GM12878 (cell line): ENCODE measurements around the gene CCDC177. TPM values are rescaled to one million over a fixed set of nuclear protein-coding genes. Genes with fewer than 3 reads are reported as not detected.

Experiments used
- ATAC-seq: fragments of 200-7000 bp; cut with Tn5 transposase; 3 replicates; pipeline ENCODE4 v1.9.1; 2020; ENCODE audit warnings: mild to moderate bottlenecking, moderate library complexity
- BruUV-seq: library from RNA; stranded (reverse); fragments of 400-500 nt; replicated peaks from 2 replicates; lab custom pipeline; 2021; lab: Mats Ljungman, UMichigan
- CTCF ChIA-PET: fragments of 300-600 bp; sonication (Branson Sonifier 250); formaldehyde crosslinking; extraction: SDS; loops from one replicate; lab custom pipeline; 2021; ENCODE audit warnings: inconsistent platforms; lab: Yijun Ruan, JAX
- POLR2A ChIA-PET: fragments of 350-600 bp; formaldehyde crosslinking; extraction: SDS; loops from one replicate; lab custom pipeline; 2021; ENCODE audit warnings: inconsistent platforms; lab: Charles Lee
- RAD21 ChIA-PET: fragments of 300-600 bp; sonication (Branson Sonifier 250); formaldehyde crosslinking; loops from one replicate; lab custom pipeline; 2023; ENCODE audit warnings: antibody characterized with exemption; ENCODE audit not compliant: unreplicated experiment; lab: Charles Lee
- SMC1A ChIA-PET: fragments of 300-600 bp; sonication (Branson Sonifier 250); formaldehyde crosslinking; loops from one replicate; lab custom pipeline; 2023; ENCODE audit not compliant: unreplicated experiment, uncharacterized antibody; lab: Charles Lee
- DNase-seq: peaks from one replicate; pipeline ENCODE4 v3.0.0-alpha.2; 2011; ENCODE audit warnings: low read depth, low spot score
- FAIRE-seq: peaks from 3 replicates; lab custom pipeline; 2011; peaks lifted over from hg19 to GRCh38; lab: Jason Lieb, UNC
- H2AFZ ChIP-seq: 2 replicates; pipeline ENCODE4 v1.6.0; 2011; ENCODE audit warnings: low read depth, low read length, control low read depth; ENCODE audit not compliant: control insufficient read depth
- H3K27ac ChIP-seq: 2 replicates; pipeline ENCODE4 v1.5.1; 2011; ENCODE audit warnings: control low read depth; ENCODE audit not compliant: control insufficient read depth, insufficient read depth
- H3K27me3 ChIP-seq, 2 experiments: replicated peaks in 1 of 2; 2 replicates each; pipeline versions ENCODE4 v1.6.0 to v1.6.1; 2011; ENCODE audit warnings: low read length in 1 of 2; ENCODE audit not compliant: control insufficient read depth in 2 of 2, insufficient read depth in 2 of 2
- H3K36me3 ChIP-seq, 2 experiments: 2 replicates each; pipeline ENCODE4 v1.5.1; 2011; ENCODE audit warnings: low read length in 1 of 2; ENCODE audit not compliant: control insufficient read depth in 2 of 2, insufficient read depth in 2 of 2
- H3K4me1 ChIP-seq: 2 replicates; pipeline ENCODE4 v1.6.1; 2011; ENCODE audit warnings: mild to moderate bottlenecking, low read length, moderate library complexity, mixed read lengths; ENCODE audit not compliant: control insufficient read depth, insufficient read depth
- H3K4me2 ChIP-seq: 2 replicates; pipeline ENCODE4 v1.6.0; 2011; ENCODE audit warnings: control low read depth; ENCODE audit not compliant: control insufficient read depth, insufficient read depth
- H3K4me3 ChIP-seq: fragments of 200-600 bp; sonication (generic); 2 replicates; pipeline ENCODE4 v1.5.1; 2016
- H3K79me2 ChIP-seq: 2 replicates; pipeline ENCODE4 v1.6.0; 2011; ENCODE audit warnings: low read length; ENCODE audit not compliant: control insufficient read depth, insufficient read depth
- H3K9ac ChIP-seq: 2 replicates; pipeline ENCODE4 v1.8.0; 2011; ENCODE audit warnings: low read length, control low read depth, mixed read lengths; ENCODE audit not compliant: control insufficient read depth, insufficient read depth
- H3K9me3 ChIP-seq: replicated peaks from 3 replicates; pipeline ENCODE4 v1.5.1; 2011; ENCODE audit warnings: mild to moderate bottlenecking, low read length; ENCODE audit not compliant: control insufficient read depth, insufficient read depth
- H4K20me1 ChIP-seq: 2 replicates; pipeline ENCODE4 v1.6.0; 2011; ENCODE audit not compliant: control insufficient read depth, insufficient read depth
- CBX3 ChIP-seq: fragments of 200-600 bp; sonication (generic); IDR thresholded peaks from 2 replicates; pipeline ENCODE4 v1.6.1; 2016; ENCODE audit warnings: low read depth, borderline replicate concordance
- JUNB ChIP-seq: IDR thresholded peaks from 2 replicates; pipeline ENCODE4 v1.6.1; 2016; ENCODE audit warnings: antibody characterized with exemption, mild to moderate bottlenecking
- NFXL1 ChIP-seq: fragments of 450-650 bp; IDR thresholded peaks from 2 replicates; pipeline ENCODE4 v1.6.1; 2017; ENCODE audit warnings: antibody characterized with exemption, mild to moderate bottlenecking, borderline replicate concordance
- NFYB ChIP-seq: IDR thresholded peaks from 2 replicates; pipeline ENCODE4 v1.6.1; 2011; ENCODE audit warnings: low read depth, mild to moderate bottlenecking, low read length, improper control_type of control experiment, moderate library complexity; ENCODE audit not compliant: insufficient read depth
- NR2C2 ChIP-seq: IDR thresholded peaks from 2 replicates; pipeline ENCODE4 v1.6.1; 2011; ENCODE audit warnings: borderline replicate concordance, low read depth; ENCODE audit not compliant: control insufficient read depth, insufficient read length
- NR2F1 ChIP-seq: fragments of 450-650 bp; conservative IDR thresholded peaks from 2 replicates; pipeline ENCODE4 v1.6.1; 2017; ENCODE audit warnings: mild to moderate bottlenecking
- POLR2AphosphoS2 ChIP-seq: IDR thresholded peaks from 2 replicates; pipeline ENCODE4 v1.6.1; 2011; ENCODE audit warnings: low read depth, mild to moderate bottlenecking, low read length, improper control_type of control experiment, moderate library complexity
- POLR2AphosphoS5 ChIP-seq: IDR thresholded peaks from 2 replicates; pipeline ENCODE4 v1.6.1; 2011; ENCODE audit warnings: mild to moderate bottlenecking, low read length, inconsistent platforms
- RAD51 ChIP-seq: fragments of 450-650 bp; IDR thresholded peaks from 2 replicates; pipeline ENCODE4 v1.6.1; 2016; ENCODE audit warnings: moderate library complexity, mild to moderate bottlenecking, inconsistent platforms
- RB1 ChIP-seq: fragments of 450-650 bp; formaldehyde crosslinking; IDR thresholded peaks from 2 replicates; pipeline ENCODE4 v1.6.1; 2017; ENCODE audit warnings: mild to moderate bottlenecking, borderline replicate concordance
- RCOR1 ChIP-seq: conservative IDR thresholded peaks from 2 replicates; pipeline ENCODE4 v1.6.1; 2012; ENCODE audit warnings: low read depth, low read length, improper control_type of control experiment
- STAT1 ChIP-seq: fragments of 450-650 bp; conservative IDR thresholded peaks from 2 replicates; pipeline ENCODE4 v1.6.1; 2014; ENCODE audit warnings: antibody characterized with exemption, mild to moderate bottlenecking
- TAF1 ChIP-seq: IDR thresholded peaks from 2 replicates; pipeline ENCODE4 v1.6.1; 2011; ENCODE audit warnings: mild to moderate bottlenecking, low read depth, low read length, borderline replicate concordance
- YY1 ChIP-seq: IDR thresholded peaks from 2 replicates; pipeline ENCODE4 v1.6.1; 2011; ENCODE audit warnings: low read depth, mild to moderate bottlenecking, low read length
- ZNF24 ChIP-seq: fragments of 450-650 bp; IDR thresholded peaks from 2 replicates; pipeline ENCODE4 v1.6.1; 2017; ENCODE audit warnings: antibody characterized with exemption, mild to moderate bottlenecking
- WGBS: methylation state at CpG from one replicate; pipeline ENCODE4 v1.1.6; 2016; ENCODE audit warnings: low lambda C conversion rate; ENCODE audit not compliant: insufficient replicate concordance, insufficient coverage; ENCODE audit errors: missing lambda C conversion rate; 5-methylcytosine and 5-hydroxymethylcytosine counted together
- in situ Hi-C: fragments of 300-500 bp; cut with MboI; formaldehyde crosslinking; loops from 9 replicates; pipeline ENCODE4 v1.14.3; 2018; ENCODE audit warnings: mixed read lengths
- intact Hi-C: fragments of 100-400 bp; cut with micrococcal nuclease; formaldehyde crosslinking; loops from one replicate; pipeline ENCODE4 v1.14.2; 2022; ENCODE audit not compliant: unreplicated experiment
- polyA plus RNA-seq, 11 experiments: library from polyadenylated mRNA; depleted of rRNA in 4 of 11; unstranded in 6 of 11; stranded (reverse) in 5 of 11; fragments of >200 nt; fragmentation: Nextera tagmentation in 4 of 11; fragmentation: Illumina TruSeq in 1 of 11; extraction: Ambion mirVana in 4 of 11; extraction: Trizol in 1 of 11; gene quantifications; 1 replicate in 1 of 11; 2 replicates in 10 of 11; pipeline versions ENCODE4 v1.2.1 to v1.2.3, GENCODE V29; 2011 to 2016; ENCODE audit warnings: inconsistent platforms in 2 of 11, missing spikeins in 2 of 11, low read depth in 1 of 11
- total RNA-seq, 4 experiments: library from RNA; depleted of rRNA in 3 of 4; stranded (reverse); fragments of >200 nt in 3 of 4; fragmentation: Illumina TruSeq in 1 of 4; extraction: Trizol in 1 of 4; gene quantifications; 2 replicates each; pipeline versions ENCODE4 v1.2.1 to v1.2.3, GENCODE V29; 2013 to 2021

Gene CCDC177
- total and polyA plus RNA-seq, 10 of the 15 experiments (the other 5 are each of a cell fraction or from before 2014, with no cell fraction given): not detected

GRCh38 chr14:69530095-69530494, 44.6 kb downstream of the CCDC177 start:
- ChIA-PET RAD21 (no interaction called here), SMC1A (no interaction called here), POLR2A (no interaction called here), CTCF (interaction anchor here (1.5 kb wide), 1 partner anchor 15 kb away, joined by 4 read pairs; no protein-coding TSS in a partner anchor)
- Histone ChIP-seq H3K9ac (no peak overlapping the region), H3K27ac (no peak overlapping the region), H3K9me3 (no peaks in the 10 kb centered on the region), H3K79me2 (no peaks in the 10 kb centered on the region), H3K27me3 (peaks cover 2 to 3% of the 10 kb centered on the region in 2 experiments), H3K4me1 (no peaks in the 10 kb centered on the region), H3K36me3 (no peaks in the 10 kb centered on the region), H4K20me1 (no peaks in the 10 kb centered on the region), H2AFZ (no peak overlapping the region), H3K4me3 (no peak overlapping the region), H3K4me2 (no peak overlapping the region)
- intact Hi-C loops: no loop called here
- 33% methylated on average over 4 of the region's 4 CpGs for WGBS
- no peak for TF ChIP-seq ZNF24
- TF ChIP-seq YY1: no peak
- no peak for TF ChIP-seq RB1
- no peak for TF ChIP-seq JUNB
- in situ Hi-C loops: no loop called here
- no peak for DNase-seq
- BruUV-seq: no TSS peak
- ATAC-seq: no peak
- FAIRE-seq: no peak

GRCh38 chr14:69529563-69529962, 45.1 kb downstream of the CCDC177 start:
- 49% methylated on average over 3 of the region's 3 CpGs for WGBS
- no peak overlapping the region for H3K9ac ChIP-seq
- H3K4me3 ChIP-seq: no peak overlapping the region
- H3K79me2 ChIP-seq: no peaks in the 10 kb centered on the region
- POLR2A ChIA-PET: no interaction called here
- H2AFZ ChIP-seq: no peak overlapping the region
- ATAC-seq (no peak), DNase-seq (no peak), FAIRE-seq (no peak)
- no peak overlapping the region for H3K4me2 ChIP-seq
- H3K4me1 ChIP-seq: no peaks in the 10 kb centered on the region
- no peak overlapping the region for H3K27ac ChIP-seq
- RAD21 ChIA-PET: interaction anchor here (0.8 kb wide), 1 partner anchor 71 kb away, joined by 4 read pairs; no protein-coding TSS in a partner anchor
- SMC1A ChIA-PET: no interaction called here
- intact Hi-C loops: no loop called here
- in situ Hi-C loops: no loop called here
- no TSS peak for BruUV-seq
- no peaks in the 10 kb centered on the region for H3K9me3 ChIP-seq
- H3K27me3 ChIP-seq: peaks cover 2 to 3% of the 10 kb centered on the region in 2 experiments
- CTCF ChIA-PET: interaction anchor here (1.5 kb wide), 1 partner anchor 14 kb away, joined by 4 read pairs; no protein-coding TSS in a partner anchor
- TF ChIP-seq NFYB (no peak), NFXL1 (no peak), RCOR1 (no peak), POLR2AphosphoS2 (no peak), CBX3 (no peak), RAD51 (no peak), TAF1 (no peak), NR2F1 (no peak), POLR2AphosphoS5 (no peak), STAT1 (no peak), NR2C2 (no peak)
- H3K36me3 ChIP-seq: no peaks in the 10 kb centered on the region
- no peaks in the 10 kb centered on the region for H4K20me1 ChIP-seq
